HL-60/S4 treated with retinoic acid at 250 ng/mL for 4 days and 3 days (cell line): ENCODE data around the gene TK1.

ENCODE experiments used
- in situ Hi-C: fragments of 300-500 bp; cut with MboI; formaldehyde crosslinking; loops from 2 replicates; pipeline ENCODE4 v1.7.0; 2022; ENCODE audit warnings: low sequenced_read_pairs

The TK1 gene

GRCh38 chr17:78135858-78136500 is 50.9 kb downstream of the TK1 start:
- in situ Hi-C loops = no loop called here

GRCh38 chr17:78134899-78135385 is 51.9 kb downstream of the TK1 start:
- in situ Hi-C loops = no loop called here

GRCh38 chr17:78133971-78134898 is 52.6 kb downstream of the TK1 start:
- in situ Hi-C loops = no loop called here

GRCh38 chr17:78133179-78133951 is 53.5 kb downstream of the TK1 start:
- in situ Hi-C loops = no loop called here

GRCh38 chr17:78132767-78133178 is 54.1 kb downstream of the TK1 start:
- in situ Hi-C loops = no loop called here

GRCh38 chr17:78132084-78132676 is 54.7 kb downstream of the TK1 start:
- in situ Hi-C loops = no loop called here

GRCh38 chr17:78131172-78132083 is 55.4 kb downstream of the TK1 start:
- in situ Hi-C loops = no loop called here

GRCh38 chr17:78130437-78131101 is 56.3 kb downstream of the TK1 start, which contains the start of gene TMC8:
Gene TMC8 (plus strand): TSS chr17:78130771. CDS start chr17:78131589, 818 bp downstream.
- in situ Hi-C loops = no loop called here

GRCh38 chr17:78130090-78130436 is 56.8 kb downstream of the TK1 start:
- in situ Hi-C loops = no loop called here

GRCh38 chr17:78129351-78130089 is 57.3 kb downstream of the TK1 start:
- in situ Hi-C loops = no loop called here

GRCh38 chr17:78128551-78129350 is 58.1 kb downstream of the TK1 start, which contains the start of gene TMC6:
Gene TMC6 (minus strand): TSS chr17:78128755. CDS start chr17:78126832, 1,923 bp downstream.
- in situ Hi-C loops = no loop called here

- in situ Hi-C loops = no loop called here
Observed at GRCh38 chr17:78127888-78128550, 58.8 kb downstream of the TK1 start.

- in situ Hi-C loops = no loop called here
Observed at GRCh38 chr17:78127239-78127887, 59.5 kb downstream of the TK1 start.

GRCh38 chr17:78126895-78127238 is 60.0 kb downstream of the TK1 start:
- in situ Hi-C loops = no loop called here

- in situ Hi-C loops = no loop called here
Observed at GRCh38 chr17:78125976-78126894, 60.6 kb downstream of the TK1 start.
